Astrocyte of the cerebellum (primary cell): ENCODE results near the gene SCCPDH.
"Not testable (repeated sequence)": the region's sequence is repeated elsewhere in the genome, so short reads cannot be mapped to it uniquely, and the experiment has no call there.

ENCODE experiments used
- DNase-seq: peaks from one replicate; pipeline ENCODE4 v3.0.0-alpha.2; 2011; ENCODE audit warnings: low read depth
- H3K4me3 ChIP-seq: 2 replicates; pipeline ENCODE4 v1.5.1; 2011; ENCODE audit warnings: mild to moderate bottlenecking, low read depth, low read length, moderate library complexity
- in situ Hi-C: cut with HindIII; loops from 2 replicates; pipeline ENCODE4 v1.10.0; 2017; ENCODE audit warnings: low sequenced_read_pairs
- TF ChIP-seq, protein P1 (sequence below): IDR thresholded peaks from 2 replicates; pipeline ENCODE4 v1.5.1; 2012; ENCODE audit warnings: low read length, low read depth, moderate library complexity, mild to moderate bottlenecking; ENCODE audit errors: missing control alignments

SCCPDH gene

DNA sequence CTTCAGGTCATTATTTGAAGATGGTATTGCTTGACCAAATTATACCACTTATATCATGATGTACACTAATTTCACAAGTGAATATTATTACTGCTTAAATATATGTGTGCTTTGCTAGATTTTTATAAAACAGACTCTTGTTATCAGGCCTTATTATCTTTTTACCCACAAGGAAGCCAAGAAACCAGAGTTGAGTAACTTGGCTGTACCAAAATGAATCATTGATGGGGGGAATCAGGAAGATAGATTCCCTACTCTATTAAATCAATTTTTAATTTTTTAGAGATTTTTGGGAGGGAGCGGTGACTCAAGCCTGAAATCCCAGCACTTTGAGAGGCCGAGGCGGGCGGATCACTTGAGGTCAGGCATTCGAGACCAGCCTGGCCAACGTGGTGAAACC is 16.0 kb upstream of the SCCPDH start:
- in situ Hi-C loops, result no loop called here
- DNase-seq, result no peak
- TF ChIP-seq, protein P1, sequence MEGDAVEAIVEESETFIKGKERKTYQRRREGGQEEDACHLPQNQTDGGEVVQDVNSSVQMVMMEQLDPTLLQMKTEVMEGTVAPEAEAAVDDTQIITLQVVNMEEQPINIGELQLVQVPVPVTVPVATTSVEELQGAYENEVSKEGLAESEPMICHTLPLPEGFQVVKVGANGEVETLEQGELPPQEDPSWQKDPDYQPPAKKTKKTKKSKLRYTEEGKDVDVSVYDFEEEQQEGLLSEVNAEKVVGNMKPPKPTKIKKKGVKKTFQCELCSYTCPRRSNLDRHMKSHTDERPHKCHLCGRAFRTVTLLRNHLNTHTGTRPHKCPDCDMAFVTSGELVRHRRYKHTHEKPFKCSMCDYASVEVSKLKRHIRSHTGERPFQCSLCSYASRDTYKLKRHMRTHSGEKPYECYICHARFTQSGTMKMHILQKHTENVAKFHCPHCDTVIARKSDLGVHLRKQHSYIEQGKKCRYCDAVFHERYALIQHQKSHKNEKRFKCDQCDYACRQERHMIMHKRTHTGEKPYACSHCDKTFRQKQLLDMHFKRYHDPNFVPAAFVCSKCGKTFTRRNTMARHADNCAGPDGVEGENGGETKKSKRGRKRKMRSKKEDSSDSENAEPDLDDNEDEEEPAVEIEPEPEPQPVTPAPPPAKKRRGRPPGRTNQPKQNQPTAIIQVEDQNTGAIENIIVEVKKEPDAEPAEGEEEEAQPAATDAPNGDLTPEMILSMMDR, result no peak
- no peak overlapping the region for H3K4me3 ChIP-seq

DNA sequence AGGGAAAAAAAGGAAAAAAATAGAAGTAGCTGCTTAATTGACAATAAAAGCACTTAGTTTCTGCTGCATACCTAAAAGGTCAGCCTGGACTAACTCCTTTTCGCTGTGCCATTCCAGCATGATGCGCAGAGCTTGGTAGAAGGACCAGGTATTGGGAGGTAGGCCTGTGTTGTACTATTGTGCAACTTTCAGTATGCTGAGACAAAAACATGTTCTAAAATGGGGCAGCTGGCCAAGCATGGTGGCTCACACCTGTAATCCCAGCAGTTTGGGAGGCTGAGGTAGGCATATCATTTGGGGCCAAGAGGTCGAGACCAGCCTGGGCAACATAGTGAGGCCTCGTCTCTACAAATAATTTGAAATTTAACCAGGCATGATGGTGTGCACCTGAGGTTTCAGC is 15.0 kb upstream of the SCCPDH start:
- in situ Hi-C loops, result no loop called here
- no peak overlapping the region for H3K4me3 ChIP-seq
- no peak for DNase-seq
- TF ChIP-seq, protein P1, result no peak

DNA sequence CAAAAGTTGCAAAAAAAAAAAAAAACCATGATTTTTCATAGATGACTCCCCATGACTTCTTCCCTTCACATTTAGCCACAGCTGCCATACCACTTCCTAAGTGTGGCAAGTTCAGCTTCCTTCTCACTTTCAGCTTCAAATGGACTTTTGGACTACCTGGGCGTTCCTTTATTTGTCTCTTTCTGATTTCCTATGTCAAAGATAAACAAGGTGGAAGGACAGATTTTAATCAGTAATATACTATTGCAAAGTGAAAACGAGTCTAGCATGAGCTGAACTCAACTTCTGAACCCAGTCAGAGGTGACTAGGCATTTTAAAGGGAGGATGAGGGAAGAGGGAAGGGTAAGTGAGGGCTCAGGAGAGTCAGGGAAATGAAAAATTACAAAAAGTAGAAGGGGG is 14.4 kb upstream of the SCCPDH start:
- TF ChIP-seq, protein P1, result no peak
- in situ Hi-C loops, result no loop called here
- no peak for DNase-seq
- no peak overlapping the region for H3K4me3 ChIP-seq

DNA sequence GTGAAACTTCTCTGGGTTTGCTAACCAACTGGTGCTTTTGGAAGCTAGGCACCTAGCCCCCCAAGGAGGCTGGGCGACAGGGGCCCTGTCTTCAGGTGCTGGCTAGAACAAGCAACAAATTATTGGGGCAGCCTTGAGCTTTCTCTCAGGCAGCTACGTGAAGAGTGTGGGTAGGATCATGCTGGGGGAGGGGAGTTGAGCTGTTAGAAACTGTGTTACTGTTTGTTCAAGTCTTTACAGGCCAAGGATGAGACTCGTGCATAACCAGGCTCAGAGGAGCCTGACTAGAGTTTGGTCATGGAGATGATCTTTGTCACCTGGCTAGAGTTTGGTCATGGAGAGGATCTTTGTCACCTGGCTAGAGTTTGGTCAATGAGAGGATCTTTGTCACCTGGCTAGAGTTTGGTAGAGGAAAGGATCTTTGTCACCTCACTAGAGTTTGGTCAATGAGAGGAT is 12.6 kb upstream of the SCCPDH start:
- in situ Hi-C loops, result no loop called here
- DNase-seq, result no peak
- H3K4me3 ChIP-seq, result no peak overlapping the region
- TF ChIP-seq, protein P1, result no peak

DNA sequence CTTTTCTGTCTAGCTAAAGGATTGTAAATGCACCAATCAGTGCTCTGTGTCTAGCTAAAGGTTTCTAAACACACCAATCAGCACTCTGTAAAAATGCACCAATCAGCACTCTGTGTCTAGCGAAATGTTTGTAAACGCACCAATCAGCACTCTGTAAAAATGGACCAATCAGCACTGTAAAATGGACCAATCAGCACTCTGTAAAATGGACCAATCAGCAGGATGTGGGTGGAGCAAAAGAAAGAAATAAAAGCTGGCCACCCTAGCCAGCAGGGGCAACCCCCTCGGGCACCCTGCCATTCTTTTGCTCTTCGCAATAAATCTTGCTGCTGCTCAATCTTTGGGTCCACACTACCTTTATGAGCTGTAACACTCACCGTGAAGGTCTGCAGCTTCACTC is 11.8 kb upstream of the SCCPDH start:
- in situ Hi-C loops, DNase-seq, H3K4me3 ChIP-seq: not testable (repeated sequence)

DNA sequence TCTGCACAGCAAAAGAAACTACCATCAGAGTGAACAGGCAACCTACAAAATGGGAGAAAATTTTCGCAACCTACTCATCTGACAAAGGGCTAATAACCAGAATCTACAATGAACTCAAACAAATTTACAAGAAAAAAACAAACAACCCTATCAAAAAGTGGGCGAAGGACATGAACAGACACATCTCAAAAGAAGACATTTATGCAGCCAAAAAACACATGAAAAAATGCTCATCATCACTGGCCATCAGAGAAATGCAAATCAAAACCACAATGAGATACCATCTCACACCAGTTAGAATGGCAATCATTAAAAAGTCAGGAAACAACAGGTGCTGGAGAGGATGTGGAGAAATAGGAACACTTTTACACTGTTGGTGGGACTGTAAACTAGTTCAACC is 4.8 kb upstream of the SCCPDH start:
- in situ Hi-C loops, DNase-seq: not testable (repeated sequence)

DNA sequence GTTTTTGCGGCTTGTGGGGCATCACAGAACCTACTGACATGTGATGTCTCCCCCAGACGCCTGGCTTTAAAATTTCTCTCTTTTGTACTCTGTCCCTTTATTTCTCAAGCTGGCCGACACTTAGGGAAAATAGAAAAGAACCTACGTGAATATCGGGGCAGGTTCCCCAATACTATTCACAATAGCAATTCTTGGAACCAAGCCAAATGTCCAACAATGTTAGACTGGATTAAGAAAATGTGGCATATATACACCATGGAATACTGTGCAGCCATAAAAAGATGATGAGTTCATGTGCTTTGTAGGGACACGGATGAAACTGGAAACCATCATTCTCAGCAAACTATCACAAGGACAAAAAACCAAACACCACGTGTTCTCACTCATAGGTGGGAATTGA is 3.4 kb upstream of the SCCPDH start:
- H3K4me3 ChIP-seq, in situ Hi-C loops, DNase-seq: not testable (repeated sequence)

More for the DNA sequence above, 4.8 kb upstream of the SCCPDH start:
- not testable (repeated sequence) for H3K4me3 ChIP-seq

DNA sequence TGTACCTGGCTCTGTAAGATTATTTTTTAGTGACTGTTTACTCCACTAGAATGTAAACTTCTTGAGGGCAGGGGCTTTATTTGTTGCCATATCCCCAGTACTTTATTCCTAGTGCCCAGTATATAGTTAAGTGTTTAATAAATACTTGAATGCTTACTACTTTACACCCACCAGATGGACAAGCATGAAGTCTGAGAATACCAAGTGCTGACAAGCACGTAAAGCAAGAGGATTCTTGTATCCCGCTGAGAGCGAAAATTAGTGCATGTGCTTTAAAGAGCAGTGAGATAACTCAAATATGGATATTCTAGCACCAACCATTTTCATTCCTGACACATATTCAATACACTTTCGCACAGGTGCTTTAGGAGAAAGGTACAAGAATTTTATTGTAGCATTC is 1.5 kb upstream of the SCCPDH start:
- no peak for DNase-seq
- no peak overlapping the region for H3K4me3 ChIP-seq
- in situ Hi-C loops, result no loop called here
- TF ChIP-seq, protein P1, result no peak
